K562 (cell line): ENCODE measurements around the gene ASS1. TPM values are rescaled to one million over a fixed set of nuclear protein-coding genes. Genes with fewer than 3 reads are reported as not detected.
A peak's percentile ranks its signal among the peaks of the same experiment; 100 is the strongest.

Experiments used
- ATAC-seq: fragments of 200-7000 bp; cut with Tn5 transposase; 3 replicates; pipeline ENCODE4 v1.9.1; 2020; ENCODE audit warnings: moderate library complexity
- Bru-seq: library from RNA; stranded (reverse); fragments of 400-500 nt; gene quantifications from one replicate; lab custom pipeline; 2021; lab: Mats Ljungman, UMichigan
- BruChase-seq, 2 experiments: library from RNA; stranded (reverse); fragments of 400-500 nt; gene quantifications; one replicate each; lab custom pipeline; 2021; lab: Mats Ljungman, UMichigan
- BruUV-seq: library from RNA; stranded (reverse); fragments of 400-500 nt; replicated peaks from 2 replicates; lab custom pipeline; 2021; lab: Mats Ljungman, UMichigan
- CTCF ChIA-PET: fragments of 300-600 bp; formaldehyde crosslinking; extraction: SDS; loops from one replicate; lab custom pipeline; 2021; ENCODE audit warnings: low intra/inter-chr PET ratio; lab: Yijun Ruan, JAX
- POLR2A ChIA-PET: fragments of 300-600, 350-650 bp; sonication (Branson Sonifier 250); formaldehyde crosslinking; extraction: SDS; loops from one replicate; lab custom pipeline; 2021; ENCODE audit warnings: antibody characterized with exemption, inconsistent platforms; lab: Yijun Ruan, JAX
- DNase-seq, 4 experiments: peaks; one replicate each; pipeline versions ENCODE4 v3.0.0 to v3.0.0-alpha.2; 2011 to 2018; ENCODE audit warnings: low spot score in 3 of 4, mixed read lengths in 3 of 4; ENCODE audit errors: extremely low read depth in 1 of 4
- FAIRE-seq: peaks from 2 replicates; lab custom pipeline; 2011; peaks lifted over from hg19 to GRCh38; lab: Jason Lieb, UNC
- H2AFZ ChIP-seq: 2 replicates; pipeline ENCODE4 v1.6.0; 2011; ENCODE audit warnings: low read depth, low read length, control low read depth, inconsistent platforms
- H3K27ac ChIP-seq: fragments of 200-600 bp; 3 replicates; pipeline ENCODE4 v1.8.0; 2011; ENCODE audit warnings: low read depth, mild to moderate bottlenecking, control low read depth, inconsistent platforms, low read length, moderate library complexity, mixed read lengths; ENCODE audit errors: extremely low read depth
- H3K27me3 ChIP-seq, 2 experiments: fragments of 300-600 bp in 1 of 2; 2 replicates in 1 of 2; 3 replicates in 1 of 2; pipeline versions ENCODE4 v1.6.0 to v1.8.0; 2011; ENCODE audit warnings: inconsistent platforms in 2 of 2, low read length in 2 of 2, mild to moderate bottlenecking in 1 of 2, mixed read lengths in 1 of 2, moderate library complexity in 1 of 2; ENCODE audit not compliant: control insufficient read depth in 2 of 2, insufficient read depth in 2 of 2
- H3K36me3 ChIP-seq: fragments of 300-600 bp; 3 replicates; pipeline ENCODE4 v1.8.0; 2011; ENCODE audit warnings: mild to moderate bottlenecking, low read length, inconsistent platforms; ENCODE audit not compliant: control insufficient read depth, insufficient read depth
- H3K4me1 ChIP-seq, 2 experiments: fragments of 200-600 bp in 1 of 2; replicated peaks in 1 of 2; 2 replicates in 1 of 2; 3 replicates in 1 of 2; pipeline versions ENCODE4 v1.5.1 to v1.8.0; 2011; ENCODE audit warnings: inconsistent platforms in 2 of 2, low read length in 2 of 2, mild to moderate bottlenecking in 1 of 2, mixed read lengths in 1 of 2, moderate library complexity in 1 of 2; ENCODE audit not compliant: control insufficient read depth in 2 of 2, insufficient read depth in 2 of 2
- H3K4me2 ChIP-seq: 2 replicates; pipeline ENCODE4 v1.6.1; 2011; ENCODE audit warnings: low read length, control low read depth, inconsistent platforms, mixed read lengths; ENCODE audit not compliant: insufficient read depth
- H3K4me3 ChIP-seq: fragments of 200-600 bp; sonication (generic), shearing (Covaris generic); 2 replicates; pipeline ENCODE4 v1.5.1; 2016; ENCODE audit warnings: control low read depth, inconsistent platforms
- H3K79me2 ChIP-seq: fragments of 200-600 bp; 3 replicates; pipeline ENCODE4 v1.8.0; 2011; ENCODE audit warnings: low read length, inconsistent platforms; ENCODE audit not compliant: control insufficient read depth, insufficient read depth
- H3K9ac ChIP-seq, 2 experiments: 2 replicates each; pipeline versions ENCODE4 v1.6.0 to v1.6.1; 2011; ENCODE audit warnings: low read depth in 2 of 2, low read length in 2 of 2, control low read depth in 1 of 2, inconsistent platforms in 1 of 2, mild to moderate bottlenecking in 1 of 2, mixed read lengths in 1 of 2; ENCODE audit not compliant: insufficient read depth in 1 of 2
- H3K9me1 ChIP-seq: one replicate; pipeline ENCODE4 v1.6.0; 2011; ENCODE audit warnings: inconsistent platforms, mild to moderate bottlenecking, low read length, moderate library complexity; ENCODE audit not compliant: control insufficient read depth, insufficient read depth
- H3K9me3 ChIP-seq: replicated peaks from 2 replicates; pipeline ENCODE4 v1.5.1; 2011; ENCODE audit warnings: low read depth, low read length, inconsistent platforms; ENCODE audit not compliant: control insufficient read depth, insufficient read depth
- H4K20me1 ChIP-seq: replicated peaks from 2 replicates; pipeline ENCODE4 v1.6.1; 2011; ENCODE audit warnings: low read length, inconsistent platforms, mixed read lengths; ENCODE audit not compliant: control insufficient read depth, insufficient read depth
- CCAR2 ChIP-seq: fragments of 200-400 bp; formaldehyde crosslinking; IDR thresholded peaks from 2 replicates; pipeline ENCODE4 v1.6.1; 2017; ENCODE audit warnings: mild to moderate bottlenecking, low read depth, low read length
- CSDE1 ChIP-seq, 2 experiments: fragments of 450-650 bp; IDR thresholded peaks; 2 replicates each; pipeline ENCODE4 v1.6.1; 2016; ENCODE audit warnings: mild to moderate bottlenecking in 1 of 2
- DDX20 ChIP-seq: fragments of 450-650 bp; IDR thresholded peaks from 2 replicates; pipeline ENCODE4 v1.6.1; 2016; ENCODE audit warnings: missing genetic modification characterization, low read depth, mild to moderate bottlenecking, missing compliant biosample characterization, moderate library complexity
- EGR1 ChIP-seq: fragments of 450-650 bp; conservative IDR thresholded peaks from 2 replicates; pipeline ENCODE4 v1.6.1; 2017; ENCODE audit warnings: mild to moderate bottlenecking
- GTF2A2 ChIP-seq: IDR thresholded peaks from 2 replicates; pipeline ENCODE4 v1.6.1; 2016; ENCODE audit warnings: mild to moderate bottlenecking, missing genetic modification characterization, missing compliant biosample characterization
- GTF2F1 ChIP-seq: IDR thresholded peaks from 2 replicates; pipeline ENCODE4 v1.6.1; 2011; ENCODE audit warnings: low read depth, low read length, improper control_type of control experiment
- HDAC8 ChIP-seq: fragments of 450-650 bp; IDR thresholded peaks from 2 replicates; pipeline ENCODE4 v1.6.1; 2016; ENCODE audit warnings: mild to moderate bottlenecking, missing genetic modification characterization, moderate library complexity, missing compliant biosample characterization
- L3MBTL2 ChIP-seq: fragments of 450-650 bp; IDR thresholded peaks from 2 replicates; pipeline ENCODE4 v1.6.1; 2016; ENCODE audit warnings: mild to moderate bottlenecking, moderate library complexity
- SRSF7 ChIP-seq: fragments of 200-400 bp; formaldehyde crosslinking; optimal IDR thresholded peaks from 2 replicates; pipeline ENCODE3; 2017; ENCODE audit warnings: mild to moderate bottlenecking, low read depth, low read length
- ZBTB7A ChIP-seq: IDR thresholded peaks from 2 replicates; pipeline ENCODE4 v1.6.1; 2011; ENCODE audit warnings: low read depth, mild to moderate bottlenecking, low read length, moderate library complexity, borderline replicate concordance; ENCODE audit not compliant: control insufficient read depth
- ZHX1 ChIP-seq: fragments of 150-350 bp; conservative IDR thresholded peaks from 2 replicates; pipeline ENCODE4 v1.6.1; 2014; ENCODE audit warnings: low read length
- ZNF146 ChIP-seq: IDR thresholded peaks from one replicate; pipeline ENCODE4 v1.6.1; 2018; ENCODE audit warnings: missing compliant biosample characterization; ENCODE audit not compliant: unreplicated experiment
- ZNF3 ChIP-seq: fragments of 250-450 bp; sonication (Bioruptor Pico); IDR thresholded peaks from 2 replicates; pipeline ENCODE4 v1.5.0; 2021; ENCODE audit warnings: mild to moderate bottlenecking, moderate library complexity
- ZNF699 ChIP-seq: fragments of 250-450 bp; sonication (Bioruptor Pico); IDR thresholded peaks from 2 replicates; pipeline ENCODE4 v1.8.0; 2021; ENCODE audit warnings: mild to moderate bottlenecking, moderate library complexity; ENCODE audit not compliant: insufficient replicate concordance
- WGBS: fragments of 100-300 bp; shearing (Covaris generic); methylation state at CpG from one replicate; pipeline ENCODE4 v1.1.6; 2016; ENCODE audit warnings: low coverage, mixed read lengths; ENCODE audit not compliant: insufficient coverage; ENCODE audit errors: missing lambda C conversion rate; 5-methylcytosine and 5-hydroxymethylcytosine counted together
- in situ Hi-C: fragments of 300-500 bp; cut with MboI; formaldehyde crosslinking; loops from 4 replicates; pipeline ENCODE4 v1.15.0; 2018; ENCODE audit warnings: inconsistent platforms, mixed read lengths
- intact Hi-C: fragments of 100-400 bp; cut with micrococcal nuclease; formaldehyde crosslinking; loops from 2 replicates; pipeline ENCODE4 v1.14.2; 2022
- long read RNA-seq, 3 experiments: library from polyadenylated mRNA in 2 of 3; library from RNA in 1 of 3; unstranded in 2 of 3; stranded (forward) in 1 of 3; transcript quantifications; one replicate each; pipeline ENCODE4 v2.0.0, GENCODE V29; 2019 to 2022
- polyA minus RNA-seq, 3 experiments: library from RNA; depleted of rRNA, polyadenylated mRNA; stranded (reverse); fragments of >200 nt; gene quantifications; 2 replicates each; pipeline ENCODE4 v1.2.3, GENCODE V29; 2011
- polyA plus RNA-seq, 8 experiments: library from polyadenylated mRNA; depleted of rRNA in 4 of 8; stranded (reverse) in 5 of 8; unstranded in 3 of 8; fragments of >200 nt; fragmentation: Nextera tagmentation in 2 of 8; fragmentation: Illumina TruSeq in 1 of 8; extraction: Ambion mirVana in 2 of 8; extraction: Trizol in 1 of 8; gene quantifications; 2 replicates each; pipeline versions ENCODE4 v1.2.1 to v1.2.3, GENCODE V29; 2011 to 2014; ENCODE audit warnings: inconsistent platforms in 1 of 8, missing spikeins in 1 of 8
- total RNA-seq, 7 experiments: library from RNA; depleted of rRNA in 6 of 7; stranded (reverse); fragments of >200 nt in 6 of 7; fragmentation: Illumina TruSeq in 2 of 7; extraction: Trizol in 2 of 7; gene quantifications; 2 replicates each; pipeline versions ENCODE4 v1.2.1 to v1.2.3, GENCODE V29; 2011 to 2021; ENCODE audit warnings: low replicate concordance in 1 of 7

Gene ASS1
- 1.7 and 3.4 TPM in 2 replicates for total RNA-seq (2011; cell fraction: chromatin; rRNA removed; ENCODE audit: low replicate concordance)
- total RNA-seq (2011; cell fraction: nucleolus; rRNA removed), result 2.6 and 4.0 TPM in 2 replicates
- total RNA-seq (2011; cell fraction: nucleoplasm; rRNA removed), result 1.6 and 2.4 TPM in 2 replicates
- total RNA-seq (2014; rRNA removed), result 4.6 and 4.8 TPM in 2 replicates
- total RNA-seq (2014; rRNA removed; fragmentation: Illumina TruSeq; extraction: Trizol), result 2.2 and 4.2 TPM in 2 replicates
- total RNA-seq (2015; rRNA removed; fragmentation: Illumina TruSeq; extraction: Trizol), result 1.5 and 1.7 TPM in 2 replicates
- 3.7 TPM in 2 replicates for total RNA-seq (2021)
- polyA plus RNA-seq (2011; rRNA removed), result 2.9 and 4.7 TPM in 2 replicates
- 3.0 and 5.3 TPM in 2 replicates for polyA plus RNA-seq (2011; cell fraction: cytosol; rRNA removed)
- polyA plus RNA-seq (2011; cell fraction: nucleus; rRNA removed), result 1.8 and 3.1 TPM in 2 replicates
- 2.6 and 82.8 TPM in 2 replicates for polyA plus RNA-seq (2012)
- polyA plus RNA-seq (2014; fragmentation: Illumina TruSeq; extraction: Trizol), result 5.7 and 5.9 TPM in 2 replicates
- 1 to 10 TPM; 1.7 to 3.6 TPM for polyA plus RNA-seq (2014; fragmentation: Nextera tagmentation; extraction: Ambion mirVana)
- polyA plus RNA-seq (2014; rRNA removed), result 3.8 and 6.5 TPM in 2 replicates
- 1.8 and 4.5 TPM in 2 replicates for polyA minus RNA-seq (2011; rRNA and poly(A)+ RNA removed)
- polyA minus RNA-seq (2011; cell fraction: cytosol; rRNA and poly(A)+ RNA removed), result 13.4 and 14.5 TPM in 2 replicates
- 2.6 and 3.0 TPM in 2 replicates for polyA minus RNA-seq (2011; cell fraction: nucleus; rRNA and poly(A)+ RNA removed)
- Bru-seq, nascent RNA, result percentile 34 among the genes with signal in this experiment
- percentile 45 among the genes with signal in this experiment for BruChase-seq, experiment 1, labeled RNA remaining after a 2-hour chase
- BruChase-seq, experiment 2, labeled RNA remaining after a 6-hour chase, result percentile 41 among the genes with signal in this experiment
- long read RNA-seq, experiment 1, partial matches to known transcripts, result 1 of 4 reads
- long read RNA-seq, experiment 1, other reads (novel, unspliced or antisense), result 0 of 4 reads
- long read RNA-seq, experiment 2, partial matches to known transcripts, result 0 of 3 reads
- long read RNA-seq, experiment 2, other reads (novel, unspliced or antisense), result 0 of 3 reads
- long read RNA-seq, experiment 3, partial matches to known transcripts, result 0 of 1 reads
- long read RNA-seq, experiment 3, other reads (novel, unspliced or antisense), result 0 of 1 reads

DNA sequence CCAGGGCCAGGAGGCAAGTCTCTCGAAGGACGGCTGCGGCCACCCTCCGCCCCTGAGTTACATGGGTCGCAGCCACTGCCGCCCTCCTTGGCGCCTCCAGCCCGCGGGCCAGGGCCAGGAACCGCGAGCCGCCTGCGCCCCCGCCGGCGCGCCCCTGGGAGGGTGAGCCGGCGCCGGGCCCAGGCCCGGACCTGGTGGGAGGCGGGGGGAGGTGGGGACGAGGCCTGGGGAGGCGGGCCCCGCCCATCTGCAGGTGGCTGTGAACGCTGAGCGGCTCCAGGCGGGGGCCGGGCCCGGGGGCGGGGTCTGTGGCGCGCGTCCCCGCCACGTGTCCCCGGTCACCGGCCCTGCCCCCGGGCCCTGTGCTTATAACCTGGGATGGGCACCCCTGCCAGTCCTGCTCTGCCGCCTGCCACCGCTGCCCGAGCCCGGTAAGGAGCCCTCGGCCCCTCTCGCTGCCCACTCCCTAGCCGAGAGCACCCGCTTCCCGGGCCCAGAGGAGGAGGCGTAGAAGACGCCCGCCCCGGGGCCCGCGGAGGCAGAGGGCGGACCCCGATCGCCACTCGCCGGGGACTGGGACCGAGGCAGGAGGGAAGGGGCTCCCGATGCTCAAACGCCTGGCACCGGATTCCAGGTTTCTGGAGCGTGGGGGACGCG is at the start of gene ASS1:
TSS of gene ASS1 (plus strand) at position 397 of the 657 bp plus-strand sequence. CDS start 7,268 bp downstream, outside the sequence.
- H3K4me3 ChIP-seq, result peak within 1 kb of the TSS; percentile 43
- H3K36me3 ChIP-seq, result no peaks in the 10 kb centered on the region
- H3K9me1 ChIP-seq, result no peaks in the 10 kb centered on the region
- WGBS, result 5% methylated on average over 19 of the region's 66 CpGs
- in situ Hi-C loops (no loop called here), intact Hi-C loops (no loop called here)
- no peaks in the 10 kb centered on the region for H4K20me1 ChIP-seq
- DNase-seq (peak; percentile 72 to 98 (median 92)), ATAC-seq (peak; percentile 85), FAIRE-seq (no peak)
- no peak within 1 kb of the TSS for H3K27ac ChIP-seq
- POLR2A ChIA-PET, result interaction anchor here (0.5 kb wide), 1 partner anchor 1207 kb away, joined by 3 read pairs; no protein-coding TSS in a partner anchor
- peaks cover 35 to 37% of the 10 kb centered on the region in 2 experiments for H3K4me1 ChIP-seq
- H3K4me2 ChIP-seq, result peak within 1 kb of the TSS; percentile 57
- H3K79me2 ChIP-seq, result no peaks in the 10 kb centered on the region
- CTCF ChIA-PET, result no interaction called here
- peak within 1 kb of the TSS; percentile 82 for H2AFZ ChIP-seq
- peak within 1 kb of the TSS; percentile 39 to 87; a peak in 3 of 4 replicates for H3K9ac ChIP-seq
- no TSS peak for BruUV-seq
- H3K9me3 ChIP-seq, result no peaks in the 10 kb centered on the region; the same call in 1 of the 2 replicates
- H3K27me3 ChIP-seq, result no peaks in the 10 kb centered on the region
- no peak for TF ChIP-seq GTF2A2 (tag)
- no peak for TF ChIP-seq CSDE1 (IDR thresholded peaks at IDR 0.05)
- TF ChIP-seq DDX20 (tag), result no peak
- TF ChIP-seq L3MBTL2, result peak; percentile 79
- TF ChIP-seq ZBTB7A, result peak; percentile 67; the same call in 1 of the 2 replicates
- TF ChIP-seq EGR1, result peak; percentile 29
- no peak for TF ChIP-seq CCAR2
- no peak for TF ChIP-seq ZNF146 (CRISPR knock-in tag)
- no peak for TF ChIP-seq SRSF7
- TF ChIP-seq GTF2F1, result no peak
- TF ChIP-seq ZNF699 (CRISPR knock-in tag), result no peak
- no peak for TF ChIP-seq ZNF3 (CRISPR knock-in tag)
- TF ChIP-seq ZHX1, result no peak
- TF ChIP-seq HDAC8 (tag), result no peak
